BJ (cell line): ENCODE results near the gene VWA8. TPM values are rescaled to one million over a fixed set of nuclear protein-coding genes. Genes with fewer than 3 reads are reported as not detected.
"Not testable (repeated sequence)": the region's sequence is repeated elsewhere in the genome, so short reads cannot be mapped to it uniquely, and the experiment has no call there.

Source experiments
- CTCF ChIA-PET: fragments of 350-600 bp; formaldehyde crosslinking; extraction: SDS; loops from one replicate; lab custom pipeline; 2021; ENCODE audit warnings: antibody characterized with exemption, inconsistent platforms; lab: Yijun Ruan, JAX
- POLR2A ChIA-PET: fragments of 300-600 bp; sonication (Branson Sonifier 250); formaldehyde crosslinking; extraction: SDS; loops from one replicate; lab custom pipeline; 2021; ENCODE audit warnings: antibody characterized with exemption; lab: Charles Lee
- DNase-seq: peaks from one replicate; pipeline ENCODE4 v3.0.0-alpha.2; 2011; ENCODE audit warnings: low read depth
- H3K27me3 ChIP-seq: 2 replicates; pipeline ENCODE4 v1.6.0; 2011; ENCODE audit warnings: low read length; ENCODE audit not compliant: control insufficient read depth, insufficient read depth
- H3K36me3 ChIP-seq: 2 replicates; pipeline ENCODE4 v1.5.1; 2011; ENCODE audit warnings: low read length; ENCODE audit not compliant: control insufficient read depth, insufficient read depth
- H3K4me3 ChIP-seq: 2 replicates; pipeline ENCODE4 v1.5.1; 2011; ENCODE audit warnings: low read depth, mild to moderate bottlenecking, control low read depth, low read length
- polyA plus RNA-seq: library from polyadenylated mRNA; depleted of rRNA; stranded (reverse); fragments of >200 nt; gene quantifications from 2 replicates; pipeline ENCODE4 v1.2.3, GENCODE V29; 2011
- TF ChIP-seq, protein P1 (sequence below): IDR thresholded peaks from 2 replicates; pipeline ENCODE4 v1.5.1; 2011; ENCODE audit warnings: low read depth, mild to moderate bottlenecking, control low read depth, inconsistent platforms, low read length, moderate library complexity; ENCODE audit not compliant: insufficient read depth

VWA8 gene
- polyA plus RNA-seq, 1 experiment: 5.9 TPM

DNA sequence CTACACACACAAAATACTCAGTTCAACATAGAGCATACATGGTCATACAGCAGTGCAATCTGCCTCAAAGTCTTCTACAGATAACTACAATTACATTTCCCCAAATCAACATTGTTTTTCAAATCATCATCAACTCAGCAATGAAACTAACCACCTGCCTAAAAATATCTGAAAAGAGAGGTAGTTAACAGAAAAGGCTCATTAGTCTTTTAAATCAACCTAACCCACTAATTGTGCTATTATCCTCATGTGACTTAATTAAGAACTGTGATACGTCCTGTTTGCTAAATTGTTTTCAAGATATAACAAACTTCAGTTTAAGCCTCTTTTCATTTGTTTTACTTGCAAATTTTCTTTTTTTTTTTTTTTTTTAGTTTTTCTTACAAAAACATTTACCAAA, 65.4 kb downstream of the VWA8 start:
- Histone ChIP-seq H3K4me3 (no peak overlapping the region), H3K27me3 (no peaks in the 10 kb centered on the region)
- TF ChIP-seq, protein P1, sequence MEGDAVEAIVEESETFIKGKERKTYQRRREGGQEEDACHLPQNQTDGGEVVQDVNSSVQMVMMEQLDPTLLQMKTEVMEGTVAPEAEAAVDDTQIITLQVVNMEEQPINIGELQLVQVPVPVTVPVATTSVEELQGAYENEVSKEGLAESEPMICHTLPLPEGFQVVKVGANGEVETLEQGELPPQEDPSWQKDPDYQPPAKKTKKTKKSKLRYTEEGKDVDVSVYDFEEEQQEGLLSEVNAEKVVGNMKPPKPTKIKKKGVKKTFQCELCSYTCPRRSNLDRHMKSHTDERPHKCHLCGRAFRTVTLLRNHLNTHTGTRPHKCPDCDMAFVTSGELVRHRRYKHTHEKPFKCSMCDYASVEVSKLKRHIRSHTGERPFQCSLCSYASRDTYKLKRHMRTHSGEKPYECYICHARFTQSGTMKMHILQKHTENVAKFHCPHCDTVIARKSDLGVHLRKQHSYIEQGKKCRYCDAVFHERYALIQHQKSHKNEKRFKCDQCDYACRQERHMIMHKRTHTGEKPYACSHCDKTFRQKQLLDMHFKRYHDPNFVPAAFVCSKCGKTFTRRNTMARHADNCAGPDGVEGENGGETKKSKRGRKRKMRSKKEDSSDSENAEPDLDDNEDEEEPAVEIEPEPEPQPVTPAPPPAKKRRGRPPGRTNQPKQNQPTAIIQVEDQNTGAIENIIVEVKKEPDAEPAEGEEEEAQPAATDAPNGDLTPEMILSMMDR: no peak

DNA sequence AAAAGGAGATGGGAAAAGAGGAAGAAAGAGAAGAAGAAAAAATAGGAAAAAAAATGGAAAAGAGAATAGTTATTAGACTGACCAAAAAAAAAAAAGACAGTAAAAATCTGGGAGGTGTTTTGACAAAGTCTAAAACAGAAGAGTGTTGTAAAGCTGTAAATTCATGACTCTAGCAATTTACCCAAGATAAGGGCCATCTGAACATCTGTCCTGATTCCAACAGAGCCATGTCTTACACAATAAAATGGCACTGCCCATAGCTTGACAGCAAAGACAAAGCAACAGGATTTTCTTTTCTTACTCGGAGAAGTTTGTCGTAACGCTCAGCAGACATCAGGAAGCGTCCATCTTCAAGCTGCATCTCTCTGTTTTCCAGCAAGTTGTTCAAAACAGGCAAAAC, 69.8 kb downstream of the VWA8 start:
- no peak for DNase-seq
- ChIA-PET CTCF (interaction anchor here (0.7 to 1.2 kb wide), 2 partner anchors 12 to 25 kb away, joined by 3 to 4 read pairs; no protein-coding TSS in a partner anchor), POLR2A (interaction anchor here (0.6 kb wide), 1 partner anchor 185 kb away, joined by 3 read pairs; no protein-coding TSS in a partner anchor)
- Histone ChIP-seq H3K4me3 (no peak overlapping the region), H3K27me3 (no peaks in the 10 kb centered on the region), H3K36me3 (0 out of 2 replicates have a peak, but pooled peaks cover 2% of the 10 kb centered on the region)
- TF ChIP-seq, protein P1: no peak

More for the DNA sequence above, 65.4 kb downstream of the VWA8 start:
- DNase-seq: no peak
- ChIA-PET POLR2A (no interaction called here), CTCF (no interaction called here)
- H3K36me3 ChIP-seq: 0 out of 2 replicates have a peak, but pooled peaks cover 2% of the 10 kb centered on the region

DNA sequence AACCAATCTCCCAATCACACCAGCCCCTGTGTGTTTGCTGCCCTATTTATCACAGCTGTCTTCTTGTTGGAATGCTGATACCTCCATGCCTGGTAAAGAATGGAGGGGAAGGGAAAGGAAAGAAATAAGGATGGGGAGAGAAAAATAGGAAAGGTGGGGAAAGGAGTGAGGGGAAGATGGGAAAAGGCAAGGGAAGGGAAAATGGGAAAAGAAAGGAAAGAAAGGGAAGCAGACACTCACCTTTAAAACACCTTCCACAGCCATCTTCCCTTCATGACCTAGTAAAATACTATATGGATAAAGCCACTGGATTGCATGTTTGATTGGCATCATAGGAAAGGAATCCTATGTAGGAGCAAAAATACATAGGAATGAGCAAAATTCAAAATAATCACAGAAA, 77.8 kb downstream of the VWA8 start:
- CTCF ChIA-PET: no interaction called here
- POLR2A ChIA-PET: no interaction called here
- TF ChIP-seq, protein P1: no peak

DNA sequence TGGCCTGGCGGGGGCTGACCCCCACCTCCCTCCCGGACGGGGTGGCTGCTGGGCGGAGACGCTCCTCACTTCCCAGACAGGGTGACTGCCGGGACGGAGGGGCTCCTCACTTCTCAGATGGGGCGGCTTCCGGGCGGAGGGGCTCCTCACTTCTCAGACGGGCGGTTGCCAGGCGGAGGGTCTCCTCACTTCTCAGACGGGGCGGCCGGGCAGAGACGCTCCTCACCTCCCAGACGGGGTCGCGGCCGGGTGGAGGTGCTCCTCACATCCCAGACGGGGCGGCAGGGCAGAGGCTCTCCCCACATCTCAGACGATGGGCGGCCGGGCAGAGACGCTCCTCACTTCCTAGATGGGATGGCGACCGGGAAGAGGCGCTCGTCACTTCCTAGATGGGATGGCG, 79.0 kb downstream of the VWA8 start:
- H3K4me3 ChIP-seq, H3K36me3 ChIP-seq, POLR2A ChIA-PET, H3K27me3 ChIP-seq, DNase-seq, CTCF ChIA-PET: not testable (repeated sequence)

More for the DNA sequence above, 77.8 kb downstream of the VWA8 start:
- peaks cover 2% of the 10 kb centered on the region; the same call in 1 of the 2 replicates for H3K36me3 ChIP-seq
- no peak overlapping the region for H3K4me3 ChIP-seq
- DNase-seq: no peak
- H3K27me3 ChIP-seq: no peaks in the 10 kb centered on the region

DNA sequence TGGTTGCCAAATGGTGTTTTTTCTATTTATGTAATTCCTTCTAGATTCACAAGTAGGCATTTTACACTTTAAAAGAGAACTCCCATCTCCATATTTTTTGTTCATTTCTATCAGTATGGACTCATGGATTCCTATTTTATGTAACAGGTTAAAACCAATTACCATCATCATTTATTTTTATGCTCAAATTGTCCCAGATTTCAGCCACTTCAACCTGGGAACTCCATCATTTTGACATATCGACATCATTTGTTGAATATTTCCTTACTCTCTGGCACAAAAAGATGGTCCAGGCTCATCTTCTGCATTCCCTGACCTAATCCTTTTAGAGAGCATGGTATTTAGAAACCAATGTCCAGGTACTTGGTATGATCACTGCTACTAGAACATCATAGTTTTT, 79.9 kb downstream of the VWA8 start:
- TF ChIP-seq, protein P1: no peak
- no peak for DNase-seq
- ChIA-PET POLR2A (no interaction called here), CTCF (no interaction called here)
- peaks cover 2% of the 10 kb centered on the region; the same call in 1 of the 2 replicates for H3K36me3 ChIP-seq
- no peaks in the 10 kb centered on the region for H3K27me3 ChIP-seq
- no peak overlapping the region for H3K4me3 ChIP-seq

DNA sequence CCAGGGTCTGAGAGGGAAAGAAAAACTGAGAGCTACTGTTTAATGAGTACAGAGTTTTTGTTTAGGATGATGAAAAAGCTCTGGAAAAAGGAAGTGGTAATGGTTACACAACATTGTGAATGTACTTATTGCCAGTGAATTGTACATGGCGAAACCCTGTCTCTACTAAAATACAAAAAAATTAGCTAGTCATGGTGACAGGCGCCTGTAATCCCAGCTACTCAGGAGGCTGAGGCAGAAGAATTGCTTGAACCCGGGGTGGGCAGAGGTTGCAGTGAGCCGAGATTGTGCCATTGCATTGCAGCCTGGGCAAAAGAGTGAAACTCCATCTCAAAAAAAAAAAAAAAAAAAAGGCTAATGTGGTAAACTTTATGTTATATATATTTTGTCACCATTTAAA, 96.3 kb downstream of the VWA8 start:
- no peaks in the 10 kb centered on the region for H3K27me3 ChIP-seq
- ChIA-PET CTCF (no interaction called here), POLR2A (no interaction called here)
- TF ChIP-seq, protein P1: no peak
- DNase-seq: no peak
- no peaks in the 10 kb centered on the region; the same call in 1 of the 2 replicates for H3K36me3 ChIP-seq
- no peak overlapping the region for H3K4me3 ChIP-seq

DNA sequence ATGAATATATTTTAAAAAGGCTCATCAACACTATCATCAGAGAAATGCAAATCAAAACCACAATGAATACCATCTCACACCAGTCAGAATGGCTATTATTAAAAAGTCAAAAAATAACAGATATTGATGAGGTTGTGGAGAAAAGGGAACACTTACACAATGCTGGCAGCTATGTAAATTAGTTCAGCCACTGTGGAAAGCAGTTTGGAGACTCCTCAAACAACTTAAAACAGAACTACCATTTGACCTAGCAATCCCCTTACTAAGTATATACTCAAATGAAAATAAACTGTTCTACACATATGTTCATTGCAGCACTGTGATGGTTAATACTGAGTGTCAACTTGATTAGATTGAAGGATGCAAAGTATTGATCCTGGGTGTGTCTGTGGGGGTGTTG, 98.2 kb downstream of the VWA8 start:
- DNase-seq, POLR2A ChIA-PET, H3K27me3 ChIP-seq, CTCF ChIA-PET, H3K4me3 ChIP-seq, H3K36me3 ChIP-seq: not testable (repeated sequence)
